Neural cell (in vitro differentiated cells): Measurements from ENCODE around the gene EMILIN1. TPM values are rescaled to one million over a fixed set of nuclear protein-coding genes. Genes with fewer than 3 reads are reported as not detected.

Source experiments
- H2AFZ ChIP-seq: fragments of 200-600, 300-800 bp; sonication (generic), shearing (Covaris generic); 2 replicates; pipeline ENCODE4 v1.6.0; 2014; ENCODE audit warnings: low read depth, mild to moderate bottlenecking, antibody characterized with exemption, low read length, moderate library complexity
- H3F3A ChIP-seq: fragments of 200-600 bp; shearing (Covaris generic); 2 replicates; pipeline ENCODE4 v1.6.1; 2016; ENCODE audit warnings: mild to moderate bottlenecking, moderate library complexity, mixed read lengths, antibody characterized with exemption, low read length; ENCODE audit not compliant: insufficient read depth, poor library complexity, severe bottlenecking
- H3K27ac ChIP-seq: fragments of 200-600, 300-800 bp; sonication (generic), shearing (Covaris generic); 2 replicates; pipeline ENCODE4 v1.5.1; 2014; ENCODE audit warnings: mild to moderate bottlenecking, low read length, moderate library complexity
- H3K27me3 ChIP-seq: fragments of 300-800, 200-600 bp; sonication (generic), shearing (Covaris generic); 2 replicates; pipeline ENCODE4 v1.6.0; 2014; ENCODE audit warnings: mild to moderate bottlenecking, low read depth, low read length, moderate library complexity; ENCODE audit not compliant: insufficient read depth
- H3K36me3 ChIP-seq: fragments of 300-800, 200-600 bp; sonication (generic), shearing (Covaris generic); 2 replicates; pipeline ENCODE4 v1.5.1; 2014; ENCODE audit warnings: mild to moderate bottlenecking, antibody characterized with exemption, low read length, moderate library complexity; ENCODE audit not compliant: insufficient read depth
- H3K4me2 ChIP-seq: fragments of 300-800, 200-600 bp; sonication (generic), shearing (Covaris generic); 2 replicates; pipeline ENCODE4 v1.6.0; 2014; ENCODE audit warnings: mild to moderate bottlenecking, low read length
- H3K4me3 ChIP-seq: fragments of 300-800, 200-600 bp; sonication (generic), shearing (Covaris generic); 2 replicates; pipeline ENCODE4 v1.5.1; 2014; ENCODE audit warnings: mild to moderate bottlenecking, low read length, moderate library complexity
- H3K79me2 ChIP-seq: fragments of 200-600 bp; shearing (Covaris generic); replicated peaks from 2 replicates; pipeline ENCODE4 v1.6.0; 2014; ENCODE audit warnings: mild to moderate bottlenecking, low read length, moderate library complexity; ENCODE audit not compliant: insufficient read depth
- H3K9ac ChIP-seq: fragments of 300-800, 200-600 bp; sonication (generic), shearing (Covaris generic); 2 replicates; pipeline ENCODE4 v1.6.1; 2016; ENCODE audit warnings: mild to moderate bottlenecking, low read length, mixed read lengths
- H3K9me2 ChIP-seq: fragments of 200-600 bp; shearing (Covaris generic); 2 replicates; pipeline ENCODE4 v1.6.1; 2016; ENCODE audit warnings: mild to moderate bottlenecking, low read length, mixed read lengths; ENCODE audit not compliant: insufficient read depth
- H3K9me3 ChIP-seq: fragments of 200-600, 300-800 bp; sonication (generic), shearing (Covaris generic); 2 replicates; pipeline ENCODE4 v1.6.1; 2016; ENCODE audit warnings: mild to moderate bottlenecking, mixed run types, low read length, moderate library complexity, mixed read lengths
- H4K20me1 ChIP-seq: fragments of 200-600 bp; shearing (Covaris generic); 2 replicates; pipeline ENCODE4 v1.6.1; 2016; ENCODE audit warnings: mild to moderate bottlenecking, mixed run types; ENCODE audit not compliant: insufficient read depth
- CTCF ChIP-seq: fragments of 450-650 bp; IDR thresholded peaks from 2 replicates; pipeline ENCODE4 v1.5.1; 2014; ENCODE audit warnings: antibody characterized with exemption, mild to moderate bottlenecking, moderate library complexity; ENCODE audit not compliant: poor library complexity, severe bottlenecking
- EP300 ChIP-seq: fragments of 450-650 bp; conservative IDR thresholded peaks from 2 replicates; pipeline ENCODE4 v1.6.1; 2014; ENCODE audit warnings: antibody characterized with exemption, mild to moderate bottlenecking, moderate library complexity; ENCODE audit not compliant: poor library complexity, severe bottlenecking
- EZH2 ChIP-seq: fragments of 200-600, 300-800 bp; shearing (Covaris generic), sonication (generic); IDR thresholded peaks from 2 replicates; pipeline ENCODE4 v1.6.1; 2014; ENCODE audit warnings: antibody characterized with exemption, low read length, borderline replicate concordance, mild to moderate bottlenecking; ENCODE audit not compliant: insufficient read depth, poor library complexity, severe bottlenecking
- MXI1 ChIP-seq: fragments of 450-650 bp; conservative IDR thresholded peaks from 2 replicates; pipeline ENCODE4 v1.6.1; 2014; ENCODE audit warnings: antibody characterized with exemption, mild to moderate bottlenecking; ENCODE audit not compliant: poor library complexity, severe bottlenecking
- POLR2AphosphoS5 ChIP-seq: IDR thresholded peaks from 2 replicates; pipeline ENCODE4 v1.6.1; 2012
- RAD21 ChIP-seq: fragments of 450-650 bp; conservative IDR thresholded peaks from 2 replicates; pipeline ENCODE4 v1.6.1; 2014; ENCODE audit warnings: antibody characterized with exemption, mild to moderate bottlenecking, moderate library complexity
- REST ChIP-seq: IDR thresholded peaks from 2 replicates; pipeline ENCODE4 v1.6.1; 2012; ENCODE audit warnings: borderline replicate concordance
- SMC3 ChIP-seq: fragments of 450-650 bp; conservative IDR thresholded peaks from 2 replicates; pipeline ENCODE4 v1.6.1; 2014; ENCODE audit warnings: antibody characterized with exemption, mild to moderate bottlenecking, moderate library complexity; ENCODE audit not compliant: poor library complexity
- TAF1 ChIP-seq: IDR thresholded peaks from 2 replicates; pipeline ENCODE4 v1.6.1; 2012; ENCODE audit warnings: low read depth
- polyA plus RNA-seq: library from polyadenylated mRNA; depleted of rRNA; stranded (reverse); fragments of >200 nt; gene quantifications from 2 replicates; pipeline ENCODE4 v1.2.3, GENCODE V29; 2014

Gene EMILIN1
- polyA plus RNA-seq, 1 donor from 2014 or later = 1.3 TPM

- no peaks in the 10 kb centered on the region for H3K9me3 ChIP-seq
- H3K79me2 ChIP-seq = peaks cover 3% of the 10 kb centered on the region
- peak within 1 kb of the TSS; percentile 38 for H3K27ac ChIP-seq
- H3K4me2 ChIP-seq = peak within 1 kb of the TSS; percentile 95
- peak; percentile 39 for TF ChIP-seq RAD21
- peak; percentile 20 for TF ChIP-seq SMC3
- peak; percentile 42 for TF ChIP-seq EP300
- TF ChIP-seq EZH2 = no peak
- TF ChIP-seq CTCF = no peak
- peak; percentile 89 for TF ChIP-seq MXI1
- peak; percentile 58 for TF ChIP-seq POLR2AphosphoS5
- peak; percentile 37 for TF ChIP-seq TAF1
- TF ChIP-seq REST = peak; percentile 28
- H3K36me3 ChIP-seq = no peaks in the 10 kb centered on the region
- H2AFZ ChIP-seq = peak within 1 kb of the TSS; percentile 42
- H3K4me3 ChIP-seq = peak within 1 kb of the TSS; percentile 87
- peak within 1 kb of the TSS; percentile 68 for H3K9ac ChIP-seq
- H3F3A ChIP-seq = no peaks in the 10 kb centered on the region
- no peaks in the 10 kb centered on the region for H4K20me1 ChIP-seq
- no peaks in the 10 kb centered on the region for H3K27me3 ChIP-seq
- H3K9me2 ChIP-seq = no peaks in the 10 kb centered on the region
Measured at GRCh38 chr2:27032495-27033252, 45.7 kb upstream of the EMILIN1 start, which contains the start of gene TMEM214. Gene TMEM214, plus strand, starts transcription at chr2:27032965. Its CDS starts 51 bp downstream, at chr2:27033016.

GRCh38 chr2:27033253-27033852 is 45.1 kb upstream of the EMILIN1 start:
- no peaks in the 10 kb centered on the region for H4K20me1 ChIP-seq
- H3K27ac ChIP-seq = peak overlapping the region; percentile 38

More at GRCh38 chr2:27033253-27033852, 45.1 kb upstream of the EMILIN1 start:
- Histone ChIP-seq H3K4me3 (peak overlapping the region; percentile 87), H3K4me2 (peak overlapping the region; percentile 95), H3K9me3 (no peaks in the 10 kb centered on the region), H3K9me2 (no peaks in the 10 kb centered on the region), H3K27me3 (no peaks in the 10 kb centered on the region), H3F3A (no peaks in the 10 kb centered on the region), H3K36me3 (no peaks in the 10 kb centered on the region), H3K79me2 (peaks cover 3% of the 10 kb centered on the region), H3K9ac (peak overlapping the region; percentile 68), H2AFZ (peak overlapping the region; percentile 42)
- no peak for TF ChIP-seq MXI1
- TF ChIP-seq REST = no peak
- TF ChIP-seq CTCF = no peak
- no peak for TF ChIP-seq RAD21
- no peak for TF ChIP-seq EZH2
- no peak for TF ChIP-seq SMC3
- TF ChIP-seq POLR2AphosphoS5 = no peak
- TF ChIP-seq EP300 = no peak
- no peak for TF ChIP-seq TAF1
